GM10266 (cell line): ENCODE results near the gene PXMP4.

ENCODE experiments used
- DNase-seq: peaks from one replicate; pipeline ENCODE4 v3.0.0; 2012; ENCODE audit errors: extremely low spot score
- CTCF ChIP-seq: IDR thresholded peaks from 2 replicates; pipeline ENCODE4 v1.5.1; 2012; ENCODE audit warnings: mild to moderate bottlenecking, low read depth; ENCODE audit not compliant: control insufficient read depth, insufficient read depth; ENCODE audit errors: missing control alignments

PXMP4 gene

GRCh38 chr20:33744773-33745385, 24.8 kb upstream of the PXMP4 start:
- DNase-seq, result no peak

GRCh38 chr20:33744181-33744580, 24.1 kb upstream of the PXMP4 start:
- DNase-seq, result no peak
- TF ChIP-seq CTCF, result no peak

More at GRCh38 chr20:33744773-33745385, 24.8 kb upstream of the PXMP4 start:
- TF ChIP-seq CTCF, result no peak

GRCh38 chr20:33740189-33740588, 20.1 kb upstream of the PXMP4 start:
- no peak for DNase-seq
- TF ChIP-seq CTCF, result no peak

GRCh38 chr20:33739493-33739892, 19.4 kb upstream of the PXMP4 start:
- no peak for DNase-seq
- no peak for TF ChIP-seq CTCF

GRCh38 chr20:33736962-33737361, 16.9 kb upstream of the PXMP4 start:
- TF ChIP-seq CTCF, result no peak
- no peak for DNase-seq

GRCh38 chr20:33733654-33734576, 13.8 kb upstream of the PXMP4 start:
- peak; percentile 36 for DNase-seq
- TF ChIP-seq CTCF, result no peak
